GM18868 (cell line): Measurements from ENCODE around the gene SAMD4B.
"Not testable (repeated sequence)": the region's sequence is repeated elsewhere in the genome, so short reads cannot be mapped to it uniquely, and the experiment has no call there.

Experiments used
- ATAC-seq: cut with Tn5 transposase; IDR thresholded peaks from one replicate; pipeline ENCODE4 v1.9.1; 2021; ENCODE audit warnings: mild to moderate bottlenecking, moderate library complexity; ENCODE audit not compliant: unreplicated experiment

Gene SAMD4B

GRCh38 chr19:39341719-39342604 lies at the start of gene SAMD4B:
Gene SAMD4B, plus strand, starts transcription at chr19:39342421. Its CDS starts 14,473 bp downstream, at chr19:39356894.
- ATAC-seq = peak; percentile 87

GRCh38 chr19:39293394-39293793 lies 48.8 kb upstream of the SAMD4B start:
- no peak for ATAC-seq

- no peak for ATAC-seq
Observed at GRCh38 chr19:39296055-39296645, 46.1 kb upstream of the SAMD4B start, which contains the start of gene IFNL1. Gene IFNL1, plus strand, starts transcription at chr19:39296407. Its CDS starts 15 bp downstream, at chr19:39296422.

GRCh38 chr19:39296906-39297305 lies 45.3 kb upstream of the SAMD4B start:
- no peak for ATAC-seq

- ATAC-seq = no peak
Observed at GRCh38 chr19:39297931-39298634, 44.1 kb upstream of the SAMD4B start.

- ATAC-seq = no peak
Observed at GRCh38 chr19:39299404-39299803, 42.8 kb upstream of the SAMD4B start.

GRCh38 chr19:39299832-39300231 lies 42.4 kb upstream of the SAMD4B start:
- no peak for ATAC-seq

GRCh38 chr19:39301021-39301420 lies 41.2 kb upstream of the SAMD4B start:
- ATAC-seq = no peak

GRCh38 chr19:39301562-39301961 lies 40.7 kb upstream of the SAMD4B start:
- ATAC-seq = no peak

GRCh38 chr19:39303373-39304184 lies 38.6 kb upstream of the SAMD4B start:
- no peak for ATAC-seq

- no peak for ATAC-seq
Observed at GRCh38 chr19:39304185-39304513, 38.1 kb upstream of the SAMD4B start.

GRCh38 chr19:39304701-39305571 lies 37.3 kb upstream of the SAMD4B start:
- ATAC-seq = no peak

- ATAC-seq = no peak
Observed at GRCh38 chr19:39306075-39306474, 36.1 kb upstream of the SAMD4B start.

- ATAC-seq = no peak
Observed at GRCh38 chr19:39307046-39307821, 35.0 kb upstream of the SAMD4B start.

- ATAC-seq = no peak
Observed at GRCh38 chr19:39307822-39308530, 34.2 kb upstream of the SAMD4B start.

- no peak for ATAC-seq
Observed at GRCh38 chr19:39308531-39309304, 33.5 kb upstream of the SAMD4B start.

- ATAC-seq = not testable (repeated sequence)
Observed at GRCh38 chr19:39309305-39309670, 32.9 kb upstream of the SAMD4B start.
